Activated CD8-positive, alpha-beta T cell treated with anti-CD3 and anti-CD28 coated beads, Interleukin-2, amount 10 ng/mL, durations not matched to agents 7 days and 5 days (primary cell): Measurements from ENCODE around the gene GPATCH8. TPM values are rescaled to one million over a fixed set of nuclear protein-coding genes. Genes with fewer than 3 reads are reported as not detected.

Source experiments
- ATAC-seq: fragments of 150-1000 bp; cut with Tn5 transposase; one replicate; pipeline ENCODE4 v1.10.0; 2021; ENCODE audit warnings: moderate library complexity
- CTCF ChIA-PET: fragments of 350-600 bp; sonication (Branson Sonifier 250); formaldehyde crosslinking; loops from one replicate; lab custom pipeline; 2021; ENCODE audit warnings: antibody characterized with exemption; lab: Charles Lee
- POLR2A ChIA-PET: fragments of 350-600 bp; sonication (Branson Sonifier 250); formaldehyde crosslinking; loops from one replicate; lab custom pipeline; 2021; ENCODE audit warnings: antibody characterized with exemption; lab: Charles Lee
- DNase-seq: peaks from one replicate; pipeline ENCODE4 v3.0.0-alpha.2; 2020
- H3K27ac Mint-ChIP-seq: one replicate; pipeline ENCODE4 v1.8.0; 2021; ENCODE audit warnings: mild to moderate bottlenecking, mixed read lengths
- H3K27me3 Mint-ChIP-seq: one replicate; pipeline ENCODE4 v1.8.0; 2021; ENCODE audit warnings: low read depth, mixed read lengths
- H3K36me3 Mint-ChIP-seq: one replicate; pipeline ENCODE4 v1.8.0; 2021; ENCODE audit warnings: low read depth, mixed read lengths
- H3K4me1 Mint-ChIP-seq: one replicate; pipeline ENCODE4 v1.8.0; 2021; ENCODE audit warnings: low read depth, mixed read lengths
- H3K4me3 Mint-ChIP-seq: one replicate; pipeline ENCODE4 v1.8.0; 2021; ENCODE audit warnings: mild to moderate bottlenecking, mixed read lengths
- H3K9me3 Mint-ChIP-seq: one replicate; pipeline ENCODE4 v1.8.0; 2022; ENCODE audit warnings: mixed read lengths; ENCODE audit not compliant: insufficient read depth
- total RNA-seq, 2 experiments: library from RNA; stranded (reverse); gene quantifications; one replicate each; pipeline ENCODE4 v1.2.3, GENCODE V29; 2021

GPATCH8 gene
- total RNA-seq, 2 experiments from 2014 or later, result 45.7 to 45.8 TPM

DNA sequence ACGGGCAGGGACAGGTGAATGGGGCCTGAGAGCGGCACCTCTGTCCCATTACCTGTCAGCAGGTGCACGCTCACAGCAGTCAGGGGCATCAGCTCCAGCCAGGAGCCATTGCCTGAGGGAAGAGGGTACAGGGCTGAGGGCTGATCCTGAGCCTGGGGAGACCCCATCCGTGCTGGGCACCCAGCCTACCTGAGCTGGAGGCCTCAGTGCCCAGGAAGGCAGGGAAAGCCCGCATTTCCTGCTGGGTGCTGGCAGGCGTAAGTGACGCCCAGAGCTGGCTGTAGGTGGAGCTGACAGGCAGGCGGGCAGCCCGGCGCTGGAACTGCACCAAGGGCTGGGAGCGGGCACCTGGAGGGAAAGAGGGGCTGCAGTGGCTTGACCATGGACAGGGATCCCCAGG, 147.0 kb downstream of the GPATCH8 start:
- CTCF ChIA-PET, result interaction anchor here (1.6 to 4.8 kb wide), 2 partner anchors 11 to 147 kb away, joined by 4 to 16 read pairs; partner anchors contain the start of gene GRN
- Mint-ChIP-seq H3K9me3 (no peaks in the 10 kb centered on the region), H3K27ac (no peak overlapping the region), H3K27me3 (peaks cover 13% of the 10 kb centered on the region), H3K4me1 (peaks cover 1% of the 10 kb centered on the region), H3K36me3 (peaks cover 9% of the 10 kb centered on the region), H3K4me3 (no peak overlapping the region)
- POLR2A ChIA-PET, result no interaction called here
- ATAC-seq (no peak), DNase-seq (no peak)

DNA sequence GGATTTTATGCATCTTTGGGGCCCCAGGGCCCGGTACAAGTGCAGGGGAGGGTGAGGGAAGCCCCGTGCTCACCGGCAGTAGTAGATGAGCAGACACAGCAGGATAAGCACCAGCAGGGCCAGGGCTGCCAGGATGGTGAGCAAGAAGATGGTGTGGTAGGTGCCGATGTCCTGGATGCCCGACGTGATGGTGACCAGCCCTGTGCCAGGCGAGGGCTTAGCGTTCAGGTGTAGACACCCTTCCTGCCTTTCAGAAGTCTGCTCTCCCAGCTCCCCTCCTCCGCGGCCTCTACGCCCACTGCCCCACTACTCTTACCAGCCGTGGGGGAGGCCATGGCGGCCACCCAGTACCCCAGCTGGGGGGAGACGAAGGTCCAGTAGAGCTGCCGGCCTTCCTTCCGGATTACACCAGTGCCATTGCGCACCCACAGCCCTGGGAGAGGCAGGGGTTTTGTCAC, 147.5 kb downstream of the GPATCH8 start:
- H3K27ac Mint-ChIP-seq, result no peak overlapping the region
- no peaks in the 10 kb centered on the region for H3K9me3 Mint-ChIP-seq
- POLR2A ChIA-PET, result no interaction called here
- peaks cover 11% of the 10 kb centered on the region for H3K36me3 Mint-ChIP-seq
- DNase-seq (no peak), ATAC-seq (no peak)
- CTCF ChIA-PET, result interaction anchor here (0.9 to 6.3 kb wide), 8 partner anchors 8 to 148 kb away, joined by 3 to 60 read pairs (median 11); partner anchors contain the start of genes FAM171A2, GPATCH8 and GRN
- peaks cover 9% of the 10 kb centered on the region for H3K27me3 Mint-ChIP-seq
- H3K4me1 Mint-ChIP-seq, result peaks cover 1% of the 10 kb centered on the region
- no peak overlapping the region for H3K4me3 Mint-ChIP-seq

DNA sequence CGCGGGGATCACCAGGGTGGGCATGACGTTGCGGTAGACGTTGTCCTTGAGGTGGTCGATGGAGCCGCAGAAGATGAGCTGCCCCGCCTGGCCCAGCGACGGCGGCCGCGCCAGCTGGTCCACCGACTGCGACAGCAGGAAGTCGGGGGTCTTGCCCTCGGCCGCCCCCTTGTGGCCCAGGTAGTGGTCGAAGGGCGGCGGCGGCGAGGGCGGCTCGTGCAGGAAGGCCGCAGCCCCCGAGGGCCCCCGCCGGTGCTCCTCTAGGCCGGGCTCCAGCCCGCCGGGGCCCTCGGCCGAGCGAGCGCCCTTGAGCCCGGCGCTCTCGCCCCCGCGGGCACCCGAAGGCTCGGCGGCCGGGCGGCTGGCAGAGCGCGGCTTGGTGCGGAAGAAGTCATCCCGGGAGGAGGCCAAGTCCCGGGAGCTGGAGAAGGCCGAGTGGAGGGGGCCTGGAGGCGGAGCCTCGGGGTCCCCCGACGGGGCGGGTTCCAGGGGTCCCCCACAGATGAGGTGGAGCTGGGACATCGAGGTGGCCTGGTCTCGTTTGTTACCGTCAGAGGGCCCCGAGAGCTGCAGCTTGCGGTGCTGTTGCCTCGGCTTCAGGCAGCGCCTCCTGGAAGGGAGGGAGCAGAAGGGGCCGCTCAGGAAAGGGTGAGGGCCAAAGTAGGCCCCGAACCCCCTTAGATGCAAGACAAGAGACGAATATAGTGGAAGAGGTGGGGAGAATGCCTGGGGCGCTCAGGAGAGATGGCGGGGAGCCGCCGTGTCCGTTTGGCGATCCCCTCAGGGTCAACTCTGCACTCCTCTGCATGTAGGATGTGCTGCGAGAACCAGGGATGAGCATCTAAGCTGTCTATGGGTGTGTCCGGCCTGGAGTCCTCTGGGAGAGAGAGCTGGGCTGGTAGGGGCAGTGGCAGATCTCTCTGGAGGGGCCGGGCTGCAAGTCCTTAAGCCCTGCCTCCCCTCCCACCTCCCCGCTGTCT, 148.3 kb downstream of the GPATCH8 start:
- CTCF ChIA-PET, result interaction anchor here (0.6 to 6.3 kb wide), 14 partner anchors 9 to 204 kb away, joined by 3 to 60 read pairs (median 4); partner anchors contain the start of genes FAM171A2, GPATCH8, GRN and SLC25A39
- Mint-ChIP-seq H3K9me3 (no peaks in the 10 kb centered on the region), H3K4me1 (peaks cover 1% of the 10 kb centered on the region), H3K27ac (no peak overlapping the region), H3K4me3 (peak overlapping the region; percentile 55), H3K36me3 (peaks cover 12% of the 10 kb centered on the region), H3K27me3 (peaks cover 6% of the 10 kb centered on the region)
- DNase-seq, result peak; percentile 71
- POLR2A ChIA-PET, result interaction anchor here (0.7 kb wide), 1 partner anchor 75 kb away, joined by 3 read pairs; no protein-coding TSS in a partner anchor
- ATAC-seq, result peak; percentile 54

DNA sequence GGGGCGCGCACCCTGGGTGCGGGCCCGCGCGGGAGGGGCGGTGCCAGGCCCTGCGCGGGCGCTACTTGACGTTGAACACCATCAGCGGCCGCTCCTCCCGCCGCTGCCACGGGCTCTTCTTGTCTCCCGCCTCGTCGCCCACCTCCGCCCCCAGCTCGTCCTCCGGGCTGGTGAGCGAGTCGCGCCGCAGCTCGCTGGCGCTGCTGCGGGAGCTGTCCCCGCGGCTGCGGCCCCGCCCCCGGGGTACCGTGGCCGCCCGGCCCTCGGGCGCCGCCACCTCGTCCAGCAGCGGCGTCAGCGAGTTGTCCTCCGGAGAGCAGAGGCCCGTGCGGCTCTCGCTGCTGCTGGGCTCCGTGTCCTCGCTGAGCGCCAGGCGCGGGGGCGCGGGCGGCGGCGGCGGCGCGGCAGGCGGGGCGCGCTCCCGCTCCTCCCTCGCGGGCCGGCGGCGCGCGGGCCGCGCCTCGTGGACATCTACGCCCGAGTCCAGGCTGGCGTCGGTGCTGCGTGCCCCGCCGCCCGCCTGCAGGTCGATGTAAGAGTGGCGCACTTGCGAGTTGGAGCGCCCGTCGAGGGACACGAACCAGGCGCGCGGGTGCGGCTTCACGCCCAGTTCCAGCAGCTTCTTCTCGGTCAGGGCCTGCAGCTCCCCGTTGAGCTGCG, 149.4 kb downstream of the GPATCH8 start:
- POLR2A ChIA-PET, result interaction anchor here (0.7 kb wide), 1 partner anchor 76 kb away, joined by 3 read pairs; no protein-coding TSS in a partner anchor
- H3K4me1 Mint-ChIP-seq, result peaks cover 2% of the 10 kb centered on the region
- peak; percentile 8 for ATAC-seq
- H3K27me3 Mint-ChIP-seq, result peaks cover 6% of the 10 kb centered on the region
- CTCF ChIA-PET, result interaction anchor here (1.0 to 6.3 kb wide), 12 partner anchors 8 to 203 kb away, joined by 3 to 60 read pairs (median 5); partner anchors contain the start of genes FAM171A2, GPATCH8, GRN and SLC25A39
- peaks cover 12% of the 10 kb centered on the region for H3K36me3 Mint-ChIP-seq
- H3K27ac Mint-ChIP-seq, result no peak overlapping the region
- no peaks in the 10 kb centered on the region for H3K9me3 Mint-ChIP-seq
- DNase-seq, result no peak
- H3K4me3 Mint-ChIP-seq, result no peak overlapping the region

DNA sequence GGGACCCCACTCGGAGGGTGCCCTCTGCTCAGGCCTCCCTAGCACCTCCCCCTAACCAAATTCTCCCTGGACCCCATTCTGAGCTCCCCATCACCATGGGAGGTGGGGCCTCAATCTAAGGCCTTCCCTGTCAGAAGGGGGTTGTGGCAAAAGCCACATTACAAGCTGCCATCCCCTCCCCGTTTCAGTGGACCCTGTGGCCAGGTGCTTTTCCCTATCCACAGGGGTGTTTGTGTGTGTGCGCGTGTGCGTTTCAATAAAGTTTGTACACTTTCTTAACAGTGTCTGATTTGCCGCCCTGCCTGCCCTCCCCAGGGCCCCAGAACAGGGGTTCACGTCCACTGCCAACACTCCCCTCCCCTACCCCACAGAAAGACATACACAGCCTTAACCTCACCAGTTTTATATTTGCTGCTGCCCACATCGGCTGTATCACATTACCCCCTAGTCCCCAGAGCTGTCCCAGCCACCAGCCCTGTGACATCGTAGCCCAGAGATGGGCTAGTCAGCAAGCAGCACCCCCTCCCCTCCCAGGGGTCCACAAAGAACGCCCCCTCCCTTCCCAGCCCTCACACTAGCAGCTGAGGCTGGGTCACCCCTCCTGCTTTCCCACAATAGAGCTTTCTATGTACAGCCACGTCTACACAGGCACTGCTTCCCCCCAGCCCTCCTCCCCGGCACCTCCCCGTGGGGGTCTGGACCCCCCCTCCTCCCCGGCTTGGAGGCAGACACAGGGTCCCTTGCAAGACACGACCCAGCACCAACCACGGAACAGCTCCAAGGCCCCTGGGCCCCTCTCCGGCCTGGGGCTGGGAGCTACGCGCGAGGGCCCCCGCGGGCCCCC, 150.2 kb downstream of the GPATCH8 start:
- H3K27me3 Mint-ChIP-seq, result peaks cover 6% of the 10 kb centered on the region
- H3K36me3 Mint-ChIP-seq, result peaks cover 12% of the 10 kb centered on the region
- ChIA-PET POLR2A (no interaction called here), CTCF (interaction anchor here (0.7 to 6.3 kb wide), 9 partner anchors 7 to 150 kb away, joined by 3 to 60 read pairs (median 7); partner anchors contain the start of genes FAM171A2, GPATCH8, GRN and SLC25A39)
- peak overlapping the region; percentile 38 for H3K4me3 Mint-ChIP-seq
- peaks cover 9% of the 10 kb centered on the region for H3K4me1 Mint-ChIP-seq
- no peak overlapping the region for H3K27ac Mint-ChIP-seq
- no peak for DNase-seq
- no peaks in the 10 kb centered on the region for H3K9me3 Mint-ChIP-seq
- no peak for ATAC-seq

DNA sequence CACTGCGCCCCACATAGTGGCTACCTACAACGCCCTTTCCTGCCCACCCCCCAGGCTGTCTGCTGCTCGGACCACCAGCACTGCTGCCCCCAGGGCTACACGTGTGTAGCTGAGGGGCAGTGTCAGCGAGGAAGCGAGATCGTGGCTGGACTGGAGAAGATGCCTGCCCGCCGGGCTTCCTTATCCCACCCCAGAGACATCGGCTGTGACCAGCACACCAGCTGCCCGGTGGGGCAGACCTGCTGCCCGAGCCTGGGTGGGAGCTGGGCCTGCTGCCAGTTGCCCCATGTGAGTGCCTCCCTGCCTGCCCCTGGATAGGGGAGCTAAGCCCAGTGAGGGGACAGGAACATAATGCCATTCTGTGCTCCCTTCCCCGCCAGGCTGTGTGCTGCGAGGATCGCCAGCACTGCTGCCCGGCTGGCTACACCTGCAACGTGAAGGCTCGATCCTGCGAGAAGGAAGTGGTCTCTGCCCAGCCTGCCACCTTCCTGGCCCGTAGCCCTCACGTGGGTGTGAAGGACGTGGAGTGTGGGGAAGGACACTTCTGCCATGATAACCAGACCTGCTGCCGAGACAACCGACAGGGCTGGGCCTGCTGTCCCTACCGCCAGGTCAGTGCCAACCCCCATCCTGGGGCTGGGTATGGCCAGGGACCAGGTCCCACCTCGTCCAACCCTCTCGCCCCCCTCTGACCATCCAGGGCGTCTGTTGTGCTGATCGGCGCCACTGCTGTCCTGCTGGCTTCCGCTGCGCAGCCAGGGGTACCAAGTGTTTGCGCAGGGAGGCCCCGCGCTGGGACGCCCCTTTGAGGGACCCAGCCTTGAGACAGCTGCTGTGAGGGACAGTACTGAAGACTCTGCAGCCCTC, 151.0 kb downstream of the GPATCH8 start:
- no peaks in the 10 kb centered on the region for H3K9me3 Mint-ChIP-seq
- peaks cover 13% of the 10 kb centered on the region for H3K4me1 Mint-ChIP-seq
- H3K36me3 Mint-ChIP-seq, result peaks cover 12% of the 10 kb centered on the region
- DNase-seq, result no peak
- CTCF ChIA-PET, result interaction anchor here (0.7 to 6.3 kb wide), 10 partner anchors 8 to 151 kb away, joined by 3 to 60 read pairs (median 12); partner anchors contain the start of gene FAM171A2
- POLR2A ChIA-PET, result interaction anchor here (0.6 kb wide), 1 partner anchor 150 kb away, joined by 3 read pairs; no protein-coding TSS in a partner anchor
- H3K4me3 Mint-ChIP-seq, result no peak overlapping the region
- peaks cover 6% of the 10 kb centered on the region for H3K27me3 Mint-ChIP-seq
- ATAC-seq, result no peak
- H3K27ac Mint-ChIP-seq, result no peak overlapping the region

DNA sequence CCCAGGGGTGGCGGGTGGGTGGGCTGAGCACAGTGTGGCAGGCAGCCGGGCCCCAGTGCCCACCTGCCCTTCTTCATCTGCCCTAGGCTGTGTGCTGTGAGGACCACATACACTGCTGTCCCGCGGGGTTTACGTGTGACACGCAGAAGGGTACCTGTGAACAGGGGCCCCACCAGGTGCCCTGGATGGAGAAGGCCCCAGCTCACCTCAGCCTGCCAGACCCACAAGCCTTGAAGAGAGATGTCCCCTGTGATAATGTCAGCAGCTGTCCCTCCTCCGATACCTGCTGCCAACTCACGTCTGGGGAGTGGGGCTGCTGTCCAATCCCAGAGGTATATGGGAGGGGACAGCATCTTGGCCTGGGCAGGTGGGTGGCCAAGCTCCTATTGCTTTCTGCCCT, 151.7 kb downstream of the GPATCH8 start:
- CTCF ChIA-PET, result interaction anchor here (0.6 to 6.3 kb wide), 12 partner anchors 9 to 228 kb away, joined by 3 to 60 read pairs (median 10); partner anchors contain the start of genes FAM171A2 and HDAC5
- no peak for ATAC-seq
- H3K27me3 Mint-ChIP-seq, result peaks cover 6% of the 10 kb centered on the region
- H3K27ac Mint-ChIP-seq, result no peak overlapping the region
- no peak overlapping the region for H3K4me3 Mint-ChIP-seq
- H3K36me3 Mint-ChIP-seq, result peaks cover 12% of the 10 kb centered on the region
- H3K4me1 Mint-ChIP-seq, result peaks cover 13% of the 10 kb centered on the region
- H3K9me3 Mint-ChIP-seq, result no peaks in the 10 kb centered on the region
- POLR2A ChIA-PET, result interaction anchor here (0.5 kb wide), 1 partner anchor 12 kb away, joined by 3 read pairs; no protein-coding TSS in a partner anchor
- DNase-seq, result no peak

DNA sequence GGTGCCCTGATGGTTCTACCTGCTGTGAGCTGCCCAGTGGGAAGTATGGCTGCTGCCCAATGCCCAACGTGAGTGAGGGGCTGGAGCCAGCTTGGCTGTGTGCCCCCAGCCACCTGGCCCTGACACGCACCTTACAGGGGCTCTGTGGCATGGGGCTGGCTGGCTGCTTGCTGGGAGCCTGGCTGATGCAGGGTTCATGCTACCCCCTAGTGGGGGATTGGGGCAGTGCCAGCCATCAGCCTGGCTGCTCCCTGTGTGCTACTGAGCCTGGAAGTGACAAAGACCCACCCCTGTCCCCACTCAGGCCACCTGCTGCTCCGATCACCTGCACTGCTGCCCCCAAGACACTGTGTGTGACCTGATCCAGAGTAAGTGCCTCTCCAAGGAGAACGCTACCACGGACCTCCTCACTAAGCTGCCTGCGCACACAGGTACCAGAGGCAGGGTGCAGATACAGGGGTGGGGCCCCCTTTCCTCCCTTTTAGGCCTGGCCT, 152.4 kb downstream of the GPATCH8 start:
- peaks cover 6% of the 10 kb centered on the region for H3K27me3 Mint-ChIP-seq
- peaks cover 18% of the 10 kb centered on the region for H3K4me1 Mint-ChIP-seq
- POLR2A ChIA-PET, result no interaction called here
- ATAC-seq, result peak; percentile 86
- H3K27ac Mint-ChIP-seq, result no peak overlapping the region
- CTCF ChIA-PET, result interaction anchor here (0.6 to 6.3 kb wide), 16 partner anchors 10 to 227 kb away, joined by 3 to 60 read pairs (median 6); partner anchors contain the start of genes FAM171A2 and HDAC5
- no peak overlapping the region for H3K4me3 Mint-ChIP-seq
- H3K36me3 Mint-ChIP-seq, result peaks cover 12% of the 10 kb centered on the region
- H3K9me3 Mint-ChIP-seq, result no peaks in the 10 kb centered on the region
- peak; percentile 83 for DNase-seq

DNA sequence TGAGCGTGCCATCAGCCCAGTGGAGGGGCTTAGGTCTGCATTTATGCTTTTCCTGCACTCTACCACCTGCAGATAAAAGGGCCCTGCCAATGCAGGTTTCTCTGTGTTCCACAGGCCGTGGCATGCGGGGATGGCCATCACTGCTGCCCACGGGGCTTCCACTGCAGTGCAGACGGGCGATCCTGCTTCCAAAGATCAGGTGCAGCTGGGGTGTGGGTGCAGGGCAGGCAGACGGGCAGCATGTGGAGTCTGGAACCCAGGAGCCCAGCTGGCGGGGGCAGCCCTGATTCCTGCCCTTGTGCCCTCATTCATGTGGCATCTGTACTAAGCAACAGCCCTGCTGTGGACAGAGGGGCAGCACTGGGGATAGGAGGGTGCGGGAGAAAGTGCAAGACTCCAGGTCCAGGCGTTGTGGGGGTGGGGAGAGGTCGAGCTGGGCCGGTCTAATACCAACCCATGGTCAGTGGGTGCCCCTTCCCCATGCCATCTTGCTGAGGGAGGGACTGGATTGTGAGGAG, 153.6 kb downstream of the GPATCH8 start:
- ATAC-seq, result no peak
- no peak overlapping the region for H3K27ac Mint-ChIP-seq
- ChIA-PET POLR2A (interaction anchor here (0.6 kb wide), 2 partner anchors 147 to 264 kb away, joined by 3 read pairs; no protein-coding TSS in a partner anchor), CTCF (interaction anchor here (0.6 to 6.3 kb wide), 10 partner anchors 9 to 226 kb away, joined by 3 to 60 read pairs (median 12); partner anchors contain the start of genes FAM171A2 and HDAC5)
- H3K36me3 Mint-ChIP-seq, result peaks cover 12% of the 10 kb centered on the region
- H3K9me3 Mint-ChIP-seq, result no peaks in the 10 kb centered on the region
- H3K4me1 Mint-ChIP-seq, result peaks cover 28% of the 10 kb centered on the region
- no peaks in the 10 kb centered on the region for H3K27me3 Mint-ChIP-seq
- no peak overlapping the region for H3K4me3 Mint-ChIP-seq
- DNase-seq, result no peak
